SK-N-SH treated with all-trans-retinoic acid at 6 μM for 48 hours (cell line): ENCODE results near the gene OSTM1.

Experiments
- BACH2 ChIP-seq: fragments of 250-450 bp; sonication (Bioruptor Pico); IDR thresholded peaks from 2 replicates; pipeline ENCODE4 v1.9.0; 2021; ENCODE audit warnings: mild to moderate bottlenecking, borderline replicate concordance
- PATZ1 ChIP-seq: fragments of 250-450 bp; sonication (Bioruptor Pico); IDR thresholded peaks from 2 replicates; pipeline ENCODE4 v1.8.0; 2020; ENCODE audit warnings: mild to moderate bottlenecking, moderate library complexity, borderline replicate concordance

GRCh38 chr6:108105571-108105970 is 31.0 kb upstream of the OSTM1 start:
- no peak for TF ChIP-seq BACH2 (CRISPR knock-in tag)
- no peak for TF ChIP-seq PATZ1 (CRISPR knock-in tag)
